NCI-H460 (cell line): ENCODE results near the gene CCDC57. TPM values are rescaled to one million over a fixed set of nuclear protein-coding genes. Genes with fewer than 3 reads are reported as not detected.

Source experiments
- DNase-seq: peaks from one replicate; pipeline ENCODE4 v3.0.0-alpha.2; 2016; ENCODE audit warnings: low read depth; ENCODE audit errors: extremely low read depth
- total RNA-seq: library from RNA; depleted of rRNA; stranded (reverse); fragments of >200 nt; shearing (Covaris generic); gene quantifications from 2 replicates; pipeline ENCODE4 v1.2.3, GENCODE V29; 2014

The CCDC57 gene
- total RNA-seq, 1 experiment from 2014 or later, result 21.3 TPM

DNA sequence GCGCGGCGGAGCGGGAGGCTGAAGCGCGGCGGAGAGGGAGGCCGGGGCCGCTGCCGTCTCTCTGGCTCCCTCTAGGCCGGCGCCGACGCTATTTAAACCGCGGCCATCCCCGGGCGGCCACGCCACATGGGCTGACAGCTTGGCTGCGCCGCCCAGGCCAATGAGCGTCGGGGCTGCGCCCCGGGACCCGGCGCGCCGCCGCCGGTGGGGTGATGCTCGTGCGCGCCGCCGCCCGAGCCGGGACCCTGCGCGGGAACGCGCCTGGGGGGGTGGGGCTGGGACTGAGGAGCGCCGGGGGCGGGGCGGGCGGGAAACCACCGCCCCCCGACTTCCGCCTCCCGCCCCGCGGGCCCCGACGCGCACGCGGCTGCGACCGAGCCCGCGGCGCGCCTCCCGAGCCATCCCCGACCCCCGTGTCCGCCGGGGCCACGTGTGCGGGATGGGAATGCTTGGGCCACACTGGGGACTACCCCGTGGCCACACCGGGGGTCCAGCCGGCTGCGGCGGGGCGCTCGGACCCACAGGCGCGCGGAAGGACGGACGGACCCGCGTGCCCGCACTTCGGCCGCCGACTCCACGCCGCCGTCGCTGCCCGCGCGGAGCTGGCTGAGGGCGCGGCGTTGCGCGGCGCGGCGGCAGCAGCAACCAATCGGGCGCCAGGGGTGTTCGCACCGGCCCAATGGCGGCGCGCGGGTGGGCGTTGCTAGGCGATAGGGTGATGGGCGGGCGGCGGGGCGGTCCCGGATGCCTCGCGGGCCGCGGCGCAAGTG lies 114.3 kb downstream of the CCDC57 start, which contains the start of gene FASN:
FASN (minus strand) TSS at position 68 of the 770 bp plus-strand sequence. CDS start 1,791 bp downstream, outside the sequence.
- peak; percentile 95 for DNase-seq

DNA sequence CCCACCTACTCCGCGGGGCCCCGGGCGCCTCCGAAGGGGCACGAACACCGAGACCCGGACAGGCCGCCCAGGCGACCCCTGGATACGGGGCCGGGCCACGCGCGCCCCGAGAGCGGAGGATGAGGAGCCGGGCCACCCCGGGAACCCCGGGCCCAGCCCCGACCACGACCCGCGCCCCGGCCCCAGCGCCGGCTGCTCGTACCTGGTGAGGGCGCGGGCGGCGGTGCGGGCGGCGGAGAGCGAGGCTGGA lies 114.8 kb downstream of the CCDC57 start:
- DNase-seq, result no peak

DNA sequence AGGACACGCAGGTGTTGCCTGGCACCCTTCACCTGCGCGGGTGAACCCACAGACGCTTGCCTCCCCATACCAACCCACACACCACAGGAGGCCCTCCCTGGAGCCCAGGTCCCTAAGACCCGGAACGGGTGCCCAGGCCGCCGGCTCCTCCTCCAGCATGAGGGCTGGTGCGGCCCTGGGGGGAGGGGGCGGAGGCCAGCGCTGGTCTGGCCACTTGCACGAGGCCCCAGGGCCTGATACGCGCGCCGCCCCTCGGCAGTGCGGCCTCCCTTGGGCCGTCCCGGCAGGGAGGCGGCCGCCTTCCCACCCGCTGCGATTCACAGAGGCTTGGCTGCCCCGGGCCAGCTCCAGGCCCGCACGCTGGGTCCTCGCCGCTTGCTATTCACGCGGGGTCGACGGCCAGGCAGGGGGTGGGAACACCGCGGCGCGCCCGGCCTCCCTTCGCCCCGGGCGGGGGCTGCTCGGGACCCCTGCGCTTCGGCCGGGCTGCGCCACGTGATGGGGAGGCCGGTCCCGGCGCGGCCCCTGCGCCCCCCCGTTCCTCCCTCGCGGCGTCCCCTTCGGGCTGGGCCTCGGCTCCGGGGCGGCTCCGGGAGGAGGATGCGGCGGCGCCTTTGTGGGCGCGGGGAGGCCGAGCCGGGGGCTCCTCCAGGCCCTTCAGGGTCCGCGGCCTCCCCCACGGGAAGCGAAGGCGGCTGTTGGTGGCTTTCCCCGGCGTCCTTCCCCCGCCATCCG lies 115.3 kb downstream of the CCDC57 start:
- peak; percentile 30 for DNase-seq

DNA sequence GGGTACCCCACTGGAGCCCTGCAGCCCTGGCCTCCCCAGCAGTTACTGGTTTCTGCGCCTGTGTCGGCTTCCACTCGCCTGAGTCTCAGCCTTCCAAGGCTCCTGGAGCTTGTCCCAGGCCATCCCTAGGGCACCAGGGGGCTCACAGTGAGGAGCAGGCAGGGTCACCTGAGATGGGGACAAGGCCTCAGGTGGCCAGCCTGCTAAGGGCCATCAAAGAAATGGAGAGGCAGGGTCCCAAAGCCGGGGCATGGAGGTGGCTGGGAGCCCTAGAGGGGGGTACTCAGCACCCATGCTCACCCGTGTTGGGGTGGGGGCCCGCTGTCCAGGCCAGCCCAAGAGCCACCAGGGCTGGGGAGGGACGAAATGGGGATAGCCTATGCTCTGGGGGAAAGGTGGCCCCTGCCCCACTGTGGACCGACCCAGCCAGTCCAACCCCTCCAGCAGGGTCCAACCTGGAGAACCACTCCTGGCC lies 115.9 kb downstream of the CCDC57 start:
- no peak for DNase-seq

DNA sequence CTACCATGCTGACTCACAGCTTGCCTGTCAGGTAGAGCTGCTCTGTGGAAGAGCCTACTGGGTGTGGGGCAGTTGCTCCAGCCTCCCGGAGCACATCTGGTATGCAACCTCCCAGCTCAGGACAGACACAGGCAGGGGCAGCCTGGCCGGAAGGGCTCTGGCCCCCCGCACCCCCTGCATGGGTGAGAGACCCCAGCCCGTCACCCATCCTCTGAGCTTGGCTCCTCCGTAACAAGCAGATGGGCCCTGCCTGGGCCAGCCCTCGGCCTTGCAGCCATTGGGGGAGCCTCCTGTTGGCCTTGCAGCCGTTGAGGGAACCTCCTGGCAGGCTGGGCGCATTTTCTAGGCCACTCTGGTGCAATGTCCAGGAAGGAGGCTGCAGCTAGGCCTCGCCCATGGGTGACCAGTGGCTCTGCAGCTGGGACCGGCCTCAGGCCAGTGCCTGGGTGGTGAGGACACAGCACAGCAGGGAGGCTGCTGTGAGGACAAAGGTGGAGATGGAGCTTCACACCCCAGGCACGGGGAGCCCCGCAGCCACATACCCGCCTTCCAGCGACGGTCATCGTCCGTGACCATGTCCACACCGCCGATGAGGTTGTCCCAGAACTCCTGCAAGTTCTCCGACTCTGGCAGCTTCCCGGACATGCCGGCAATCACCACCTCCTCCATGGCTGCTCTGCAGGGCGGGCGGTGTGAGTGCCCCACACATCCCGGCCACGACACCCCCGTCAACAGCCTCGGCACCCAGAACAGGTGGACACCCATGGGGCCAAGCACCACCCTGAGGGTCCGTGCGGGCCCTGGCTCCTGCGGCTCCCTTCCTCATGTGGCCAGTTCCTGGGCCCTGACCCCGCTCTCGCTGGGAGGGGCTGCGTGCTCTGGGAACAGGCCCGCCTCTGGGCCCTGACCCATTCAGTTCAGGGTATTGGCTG lies 116.6 kb downstream of the CCDC57 start:
- no peak for DNase-seq

DNA sequence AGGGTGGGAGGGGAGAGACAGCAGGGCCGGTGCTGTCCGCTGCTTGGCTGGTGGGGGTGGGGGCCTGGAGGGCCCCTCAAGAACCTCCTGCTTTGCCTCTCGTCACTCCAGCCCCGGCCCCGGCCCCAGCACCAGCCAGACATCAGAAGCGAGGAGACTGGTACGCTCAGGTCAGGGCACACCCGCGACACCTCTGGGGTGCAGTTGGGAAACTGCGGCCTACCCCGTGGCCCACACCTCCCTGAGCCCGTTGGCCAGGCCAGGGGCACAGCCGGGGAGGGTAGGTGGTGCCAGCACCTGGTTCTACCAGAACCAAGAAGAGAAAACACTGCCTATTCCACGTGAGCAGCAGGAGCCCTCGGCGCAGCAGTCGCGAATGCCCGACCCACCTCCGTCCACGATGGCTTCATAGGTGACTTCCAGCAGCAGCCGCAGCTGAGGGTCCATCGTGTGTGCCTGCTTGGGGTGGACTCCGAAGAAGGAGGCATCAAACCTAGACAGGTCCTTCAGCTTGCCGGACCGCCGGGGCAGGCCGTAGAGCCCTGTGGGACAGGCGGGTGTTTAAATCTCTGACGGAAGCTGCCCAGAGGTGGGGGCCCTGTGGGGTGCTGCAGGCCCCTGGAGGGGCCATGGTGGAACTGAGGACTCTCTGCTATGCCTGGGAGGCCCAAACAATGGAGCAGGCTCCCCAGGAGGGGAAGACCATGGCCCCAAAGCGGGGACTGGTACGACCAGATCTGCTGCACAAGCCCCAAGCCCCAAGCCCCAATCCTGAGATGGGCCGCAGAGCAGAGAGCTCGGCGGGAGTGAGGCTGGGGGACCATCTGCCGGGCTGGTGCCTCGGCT lies 117.5 kb downstream of the CCDC57 start:
- no peak for DNase-seq

DNA sequence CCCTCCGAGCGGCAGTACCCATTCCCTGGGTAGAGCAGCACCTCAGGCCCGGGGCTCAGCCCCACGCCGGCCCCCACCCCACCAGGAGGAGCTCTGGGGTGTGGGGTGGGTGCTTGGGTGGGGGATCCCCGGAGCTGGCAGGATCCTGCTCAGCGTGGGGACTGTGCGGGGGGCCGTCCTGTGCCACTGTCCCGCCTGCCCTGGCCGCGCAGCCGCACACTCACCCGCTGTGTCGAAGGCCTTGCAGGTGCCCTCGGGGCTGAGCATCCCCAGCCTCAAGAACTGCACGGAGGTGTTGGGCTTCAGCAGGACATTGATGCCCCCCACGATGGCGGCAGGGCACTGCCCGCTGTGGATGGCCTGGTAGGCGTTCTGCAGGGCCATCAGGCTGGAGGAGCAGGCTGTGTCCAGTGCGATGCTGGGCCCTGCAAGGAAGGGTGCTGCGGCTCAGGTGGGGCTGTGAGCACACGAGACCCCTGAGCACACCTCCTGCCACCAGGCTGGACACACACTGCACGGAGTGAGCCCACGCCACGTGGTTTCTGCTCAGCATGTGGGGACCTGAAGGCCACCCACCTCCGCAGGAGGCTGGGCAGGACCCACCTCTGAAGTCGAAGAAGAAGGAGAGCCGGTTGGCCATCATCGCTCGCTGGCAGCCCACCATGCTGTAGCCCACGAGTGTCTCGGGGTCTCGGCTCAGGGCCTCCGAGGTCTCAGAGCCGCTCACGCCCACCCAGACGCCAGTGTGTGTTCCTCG lies 119.5 kb downstream of the CCDC57 start:
- DNase-seq, result no peak

DNA sequence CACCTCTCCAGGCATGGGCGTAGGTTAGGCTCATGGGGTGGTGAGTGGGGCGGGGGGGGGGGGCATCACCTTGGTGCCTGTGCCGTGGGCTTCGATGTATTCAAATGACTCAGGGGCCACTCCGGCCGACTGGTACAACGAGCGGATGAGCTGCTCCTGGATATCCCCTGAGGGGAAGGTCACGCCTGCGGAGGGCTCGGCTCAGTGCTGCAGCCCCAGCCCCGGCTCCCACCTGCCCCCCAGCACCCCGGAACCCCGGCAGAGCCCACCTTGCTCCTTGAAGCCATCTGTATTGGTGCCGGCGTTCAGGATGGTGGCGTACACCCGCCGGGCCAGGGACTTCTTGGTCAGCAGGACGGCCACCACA lies 120.0 kb downstream of the CCDC57 start:
- no peak for DNase-seq

DNA sequence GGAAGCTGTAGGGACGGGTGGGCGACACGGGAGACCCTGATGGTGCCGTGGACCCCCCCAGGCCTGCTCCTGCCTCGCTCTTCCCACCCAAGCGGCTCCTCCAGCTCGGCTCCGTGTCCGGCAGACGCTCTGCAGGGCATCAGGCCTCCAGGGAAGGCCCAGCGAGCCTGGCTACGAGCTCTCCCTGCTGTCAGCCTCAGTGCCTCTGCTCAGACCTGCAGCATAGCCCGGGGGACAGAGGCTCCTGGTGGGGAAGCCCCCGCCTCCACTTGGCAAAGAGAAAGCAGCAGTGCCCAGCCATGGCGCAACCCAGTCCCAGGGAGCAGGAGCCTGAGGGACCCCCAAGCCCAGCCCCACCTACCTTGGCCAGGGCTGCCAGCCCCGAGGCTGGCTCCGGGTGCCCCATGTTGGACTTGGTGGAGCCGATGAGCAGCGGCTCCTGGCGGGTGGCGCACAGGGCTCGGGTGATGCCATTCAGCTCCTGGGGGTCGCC lies 120.5 kb downstream of the CCDC57 start:
- no peak for DNase-seq

DNA sequence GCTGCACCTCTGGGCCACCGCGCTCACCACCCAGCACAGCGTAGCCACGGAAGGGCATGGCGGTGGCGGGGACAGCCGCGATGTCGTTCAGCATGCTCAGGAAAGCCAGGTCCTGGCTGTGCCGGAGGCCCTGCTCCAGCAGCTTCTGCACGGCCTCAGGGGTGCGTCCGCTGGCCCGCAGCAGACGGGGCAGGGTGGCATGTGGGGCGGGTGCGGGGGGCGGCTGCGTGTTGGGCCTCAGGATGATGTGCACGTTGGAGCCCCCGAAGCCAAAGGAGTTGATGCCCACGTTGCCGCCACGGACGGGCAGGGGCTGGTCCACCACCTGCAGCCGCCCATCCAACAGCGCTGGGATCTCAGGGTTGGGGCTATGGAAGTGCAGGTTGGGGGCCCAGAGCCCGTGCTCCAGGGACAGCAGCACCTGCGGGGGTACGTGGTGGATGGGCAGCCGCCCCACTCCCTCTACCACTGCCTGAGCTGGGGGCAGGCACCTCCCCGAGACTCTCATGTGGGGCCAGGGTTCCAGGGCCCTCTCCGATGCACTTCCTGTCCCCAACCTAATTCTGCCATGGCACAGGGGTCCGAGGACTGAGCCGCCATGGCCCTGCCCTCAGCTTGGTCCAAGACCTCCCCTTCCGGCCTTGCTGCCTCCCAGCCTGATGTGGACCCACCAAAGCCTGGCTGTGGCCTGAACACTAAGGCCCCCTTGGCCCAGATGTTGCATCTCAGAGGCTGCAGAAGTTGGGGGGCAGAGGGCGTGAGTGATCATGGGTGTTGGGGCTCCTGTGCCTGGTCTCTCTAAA lies 121.2 kb downstream of the CCDC57 start:
- no peak for DNase-seq

DNA sequence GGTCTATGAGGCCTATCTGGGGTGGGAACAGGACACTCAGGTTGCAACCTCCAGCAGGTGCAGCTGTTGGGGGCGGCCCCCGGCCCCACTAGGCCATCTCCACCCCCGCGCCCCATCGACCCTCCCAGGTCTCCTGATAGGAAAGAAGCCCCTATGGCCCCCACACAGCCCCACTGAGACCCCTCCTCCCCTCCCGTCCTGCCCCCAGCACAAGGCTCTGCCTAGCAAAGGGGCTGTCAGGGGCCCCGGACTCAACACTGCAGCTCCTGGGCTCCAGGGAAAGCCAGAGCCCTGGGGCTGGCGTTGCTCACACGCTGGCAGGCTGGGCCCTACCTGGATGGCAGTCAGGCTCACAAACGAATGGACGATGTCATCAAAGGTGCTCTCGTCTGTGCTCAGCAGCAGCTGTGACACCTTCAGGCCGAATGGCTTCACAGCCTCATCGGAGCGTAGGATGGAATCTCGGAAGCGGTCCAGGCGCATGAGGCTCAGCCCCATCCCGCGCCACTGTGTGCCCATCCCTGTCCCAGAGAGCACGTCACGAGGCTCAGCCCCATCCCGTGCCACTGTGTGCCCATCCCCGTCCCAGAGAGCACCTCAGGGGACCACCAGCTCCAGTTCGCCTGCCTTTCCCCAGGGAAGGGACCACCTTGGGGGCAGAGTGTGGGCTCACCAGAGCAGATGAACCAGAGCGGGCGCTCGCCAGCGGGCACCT lies 121.9 kb downstream of the CCDC57 start:
- DNase-seq, result no peak

DNA sequence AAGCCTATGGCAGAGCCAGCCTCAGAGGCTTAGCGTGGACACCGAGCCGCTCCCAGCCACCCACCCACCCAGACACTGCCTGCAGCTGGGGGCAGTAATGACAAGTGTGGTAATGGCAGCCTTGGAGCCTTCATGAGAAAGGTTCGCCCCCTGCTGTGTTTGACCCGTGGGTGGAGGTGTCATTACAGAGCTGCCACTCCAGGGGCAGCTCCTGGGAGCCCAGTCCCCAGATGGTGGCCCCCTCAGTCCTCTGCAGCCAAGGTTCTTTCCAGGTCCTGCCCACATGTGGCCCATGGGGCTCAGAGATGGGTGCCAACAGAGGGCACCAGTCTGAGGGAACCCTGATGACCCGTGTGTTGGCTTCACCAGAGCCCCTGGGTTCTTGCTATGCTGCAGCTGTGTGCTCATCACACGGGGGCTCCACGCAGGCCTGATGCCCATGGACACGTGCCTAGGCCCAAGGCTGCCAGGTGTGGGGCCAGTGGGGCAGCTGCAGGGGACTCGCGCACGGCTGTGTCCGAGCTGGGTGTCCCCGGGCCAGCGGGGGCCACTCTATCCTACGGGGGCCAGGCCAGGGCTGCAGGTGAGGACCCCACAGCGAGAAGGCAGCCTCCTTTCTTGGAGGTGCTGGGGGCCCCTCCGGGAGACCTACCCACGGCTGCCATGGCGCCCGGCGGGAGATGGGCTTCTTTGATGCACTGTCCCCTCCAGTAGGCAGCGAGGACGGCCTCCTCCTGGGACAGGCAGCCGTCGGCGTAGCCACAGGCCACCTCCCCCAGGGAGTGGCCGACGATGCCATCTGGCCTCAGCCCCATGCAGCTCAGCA lies 122.7 kb downstream of the CCDC57 start:
- no peak for DNase-seq

DNA sequence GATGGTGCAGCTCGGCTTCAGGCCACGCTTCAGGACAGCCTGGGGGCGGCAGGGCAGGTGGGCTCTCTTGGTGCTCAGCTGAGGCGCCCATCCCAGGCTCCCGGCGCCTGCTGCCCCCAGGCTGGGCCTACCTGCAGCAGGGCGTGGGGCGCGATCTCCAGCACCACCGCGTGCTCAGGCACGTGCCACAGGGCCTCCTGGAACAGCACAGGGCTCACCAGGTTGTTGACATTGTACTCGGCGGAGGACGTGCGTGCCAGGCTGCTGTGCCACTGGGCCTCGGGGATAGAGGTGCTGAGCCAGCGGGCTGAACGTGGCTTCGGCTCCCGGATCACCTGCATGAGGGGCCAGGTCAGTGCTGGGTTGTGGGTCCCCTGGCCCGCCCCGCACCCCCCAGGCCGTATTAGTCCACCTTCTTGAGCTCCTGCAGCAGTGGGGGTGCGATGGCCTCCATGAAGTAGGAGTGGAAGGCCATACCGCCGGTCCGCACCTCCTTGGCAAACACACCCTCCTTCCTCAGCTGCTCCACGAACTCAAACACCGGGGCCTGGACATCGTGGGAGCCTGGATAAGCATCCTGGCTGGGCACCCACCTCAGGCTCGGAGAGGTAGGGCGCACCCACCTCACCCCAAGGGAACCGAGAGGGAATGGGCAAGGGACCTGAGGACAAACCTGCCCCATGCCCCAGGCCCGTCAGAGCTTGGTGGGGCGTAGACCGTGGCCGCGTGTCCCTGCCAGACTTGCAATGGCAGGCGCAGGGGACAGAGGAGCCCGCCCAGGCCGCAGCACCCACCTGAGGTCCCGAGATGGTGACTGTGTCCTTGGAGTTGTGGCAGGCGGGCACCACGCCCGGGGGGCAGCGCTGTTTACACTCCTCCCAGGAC lies 123.6 kb downstream of the CCDC57 start:
- DNase-seq, result no peak

DNA sequence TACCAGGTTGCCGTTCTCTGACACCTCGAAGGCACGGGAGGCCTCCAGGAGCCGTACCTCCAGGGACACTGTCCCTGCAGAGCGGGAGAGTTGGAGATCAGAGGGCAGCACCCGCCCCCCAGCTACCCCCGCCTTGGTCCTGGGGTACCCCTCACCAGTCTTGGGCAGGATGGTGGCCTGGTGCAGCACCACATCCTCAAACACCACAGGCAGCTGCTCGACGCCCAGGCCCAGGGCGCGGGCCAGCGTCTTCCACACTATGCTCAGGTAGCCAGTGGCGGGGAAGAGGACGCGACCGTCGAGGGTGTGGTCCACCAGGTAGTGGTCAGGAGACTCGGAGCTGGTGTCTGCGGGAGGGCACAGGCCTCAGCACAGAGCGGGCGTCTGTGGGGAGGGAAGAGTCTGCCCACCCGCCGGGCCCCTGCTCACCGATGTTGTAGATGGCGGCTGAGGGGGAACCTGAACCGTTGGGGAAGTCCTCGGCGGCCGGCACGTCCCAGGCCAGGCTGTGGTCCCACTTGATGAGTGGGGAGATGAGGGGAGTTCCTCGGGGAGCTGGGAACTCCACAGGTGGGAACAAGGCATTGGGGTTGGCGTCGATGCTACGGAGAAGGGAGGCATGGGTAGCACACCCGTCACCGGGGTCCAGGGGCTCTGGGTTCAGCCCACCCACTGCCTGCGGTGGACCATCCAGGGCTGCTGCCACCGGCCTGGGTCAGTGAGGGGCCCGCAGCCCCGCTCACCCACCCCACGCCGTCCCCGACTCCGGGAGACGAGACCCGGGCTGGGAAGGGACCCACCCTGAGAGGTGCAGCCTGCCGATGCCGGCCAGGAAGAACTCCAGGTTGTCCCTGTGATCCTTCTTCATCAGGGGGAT lies 124.4 kb downstream of the CCDC57 start:
- no peak for DNase-seq
